IPS-20b (cell line): ENCODE results near the gene PRR7.

Experiments
- H3K27ac ChIP-seq: one replicate; pipeline ENCODE4 v1.5.1; 2013; ENCODE audit warnings: low read length
- H3K27me3 ChIP-seq: 2 replicates; pipeline ENCODE4 v1.6.1; 2013; ENCODE audit warnings: mild to moderate bottlenecking, low read length, inconsistent platforms; ENCODE audit not compliant: insufficient read depth
- H3K36me3 ChIP-seq: 2 replicates; pipeline ENCODE4 v1.6.1; 2013; ENCODE audit warnings: low read depth, mild to moderate bottlenecking, inconsistent platforms, low read length, moderate library complexity; ENCODE audit not compliant: insufficient read depth
- H3K4me1 ChIP-seq: 2 replicates; pipeline ENCODE4 v1.6.1; 2013; ENCODE audit warnings: mild to moderate bottlenecking, control low read depth, inconsistent platforms, low read length, moderate library complexity; ENCODE audit not compliant: insufficient read depth
- H3K4me3 ChIP-seq: 2 replicates; pipeline ENCODE4 v1.5.1; 2013; ENCODE audit warnings: mild to moderate bottlenecking, low read length, inconsistent platforms
- H3K9ac ChIP-seq: 2 replicates; pipeline ENCODE4 v1.6.1; 2013; ENCODE audit warnings: low read depth, mild to moderate bottlenecking, inconsistent platforms, low read length, moderate library complexity
- H3K9me3 ChIP-seq: 2 replicates; pipeline ENCODE4 v1.6.1; 2013; ENCODE audit warnings: mild to moderate bottlenecking, low read depth, low read length, inconsistent platforms; ENCODE audit not compliant: insufficient read depth

PRR7 gene

DNA sequence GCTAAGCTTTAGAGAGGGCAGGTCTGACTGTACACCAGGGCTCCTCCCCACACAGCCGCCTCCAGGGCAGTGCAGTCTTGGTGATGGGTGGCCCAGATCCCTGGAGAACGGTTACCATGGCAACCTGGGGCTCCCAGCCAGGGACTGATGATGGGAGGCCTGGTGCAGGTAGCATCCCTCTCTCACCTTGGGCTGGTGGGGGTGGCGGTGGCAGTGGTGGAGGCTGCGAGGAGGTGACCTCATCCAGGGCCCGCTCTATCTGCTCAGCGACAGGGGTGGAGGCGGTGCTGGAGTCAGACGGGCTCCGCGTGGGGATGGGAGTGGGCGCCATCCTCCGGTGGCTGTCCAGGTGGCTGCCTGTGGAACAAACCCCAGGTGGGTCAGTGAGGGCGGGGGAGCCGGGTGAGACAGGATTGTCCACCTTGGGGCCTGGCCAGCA is 12.3 kb downstream of the PRR7 start:
- no peak overlapping the region for H3K9ac ChIP-seq
- no peak overlapping the region for H3K27ac ChIP-seq
- H3K27me3 ChIP-seq, result peaks cover 2% of the 10 kb centered on the region; the same call in 1 of the 2 replicates
- H3K36me3 ChIP-seq, result peaks cover 68% of the 10 kb centered on the region
- no peak overlapping the region for H3K4me3 ChIP-seq
- peaks cover 5% of the 10 kb centered on the region; the same call in 1 of the 2 replicates for H3K4me1 ChIP-seq
- H3K9me3 ChIP-seq, result no peaks in the 10 kb centered on the region

GRCh38 chr5:177459357-177459756 is 12.7 kb downstream of the PRR7 start:
- no peak overlapping the region for H3K9ac ChIP-seq
- H3K27me3 ChIP-seq, result no peaks in the 10 kb centered on the region
- no peak overlapping the region for H3K27ac ChIP-seq
- H3K4me1 ChIP-seq, result peaks cover 5% of the 10 kb centered on the region; the same call in 1 of the 2 replicates
- no peak overlapping the region for H3K4me3 ChIP-seq
- H3K36me3 ChIP-seq, result peaks cover 68% of the 10 kb centered on the region
- H3K9me3 ChIP-seq, result no peaks in the 10 kb centered on the region

DNA sequence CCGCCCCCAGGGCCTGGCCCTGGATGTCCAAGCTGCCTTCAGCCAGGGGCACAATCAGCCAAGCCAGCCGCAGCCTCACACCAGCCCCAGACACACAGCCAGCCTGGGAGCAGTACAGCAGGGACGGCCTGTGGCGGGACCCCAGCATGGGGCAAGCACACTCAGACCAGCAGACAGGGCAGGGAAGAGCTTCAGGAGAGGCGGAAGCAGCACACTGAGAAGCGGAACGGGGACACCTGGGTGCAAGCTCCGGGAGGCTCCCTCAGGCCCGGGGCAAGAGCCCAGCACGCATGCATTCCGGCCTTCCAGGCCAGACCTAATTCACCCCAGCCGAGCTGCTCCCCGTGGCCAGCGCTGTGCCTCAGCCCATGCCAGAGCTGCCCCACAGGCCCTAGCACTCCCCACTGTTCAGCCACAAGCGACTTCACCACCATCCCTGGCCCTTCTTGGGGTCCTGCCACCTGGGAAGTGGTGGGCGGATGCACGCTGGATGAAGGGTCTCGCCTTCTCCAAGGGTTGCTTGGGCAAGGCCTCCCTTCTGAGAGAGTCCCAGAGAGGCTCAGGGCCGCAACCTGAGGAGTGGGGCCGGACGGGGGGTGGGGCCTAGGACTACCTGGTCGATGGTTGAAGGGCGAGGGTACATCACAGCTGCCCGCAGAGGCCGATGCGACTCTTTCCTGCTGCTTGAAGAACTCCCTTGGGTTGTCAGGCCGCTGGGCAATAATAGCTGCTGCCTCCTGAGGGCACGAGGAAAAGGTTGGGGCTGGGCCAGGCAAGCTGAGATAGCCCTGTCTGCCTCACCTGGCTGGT is 13.4 kb downstream of the PRR7 start:
- Histone ChIP-seq H3K9me3 (no peaks in the 10 kb centered on the region), H3K36me3 (peaks cover 69% of the 10 kb centered on the region), H3K4me3 (no peak overlapping the region), H3K27me3 (no peaks in the 10 kb centered on the region), H3K9ac (no peak overlapping the region), H3K27ac (no peak overlapping the region), H3K4me1 (peaks cover 5% of the 10 kb centered on the region; the same call in 1 of the 2 replicates)

- H3K4me3 ChIP-seq, result no peak overlapping the region
Measured at GRCh38 chr5:177462021-177462670, 15.5 kb downstream of the PRR7 start.

GRCh38 chr5:177465044-177465443 is 18.4 kb downstream of the PRR7 start:
- H3K36me3 ChIP-seq, result peaks cover 86% of the 10 kb centered on the region
- no peaks in the 10 kb centered on the region for H3K9me3 ChIP-seq
- no peak overlapping the region for H3K9ac ChIP-seq
- H3K4me3 ChIP-seq, result no peak overlapping the region
- H3K27me3 ChIP-seq, result no peaks in the 10 kb centered on the region
- peaks cover 8% of the 10 kb centered on the region for H3K4me1 ChIP-seq
- H3K27ac ChIP-seq, result no peak overlapping the region

More at GRCh38 chr5:177462021-177462670, 15.5 kb downstream of the PRR7 start:
- peaks cover 84% of the 10 kb centered on the region for H3K36me3 ChIP-seq
- H3K27me3 ChIP-seq, result no peaks in the 10 kb centered on the region
- no peak overlapping the region for H3K27ac ChIP-seq
- H3K9ac ChIP-seq, result no peak overlapping the region
- H3K9me3 ChIP-seq, result no peaks in the 10 kb centered on the region
- H3K4me1 ChIP-seq, result peaks cover 3% of the 10 kb centered on the region; the same call in 1 of the 2 replicates

GRCh38 chr5:177466861-177467260 is 20.2 kb downstream of the PRR7 start:
- Histone ChIP-seq H3K4me3 (no peak overlapping the region), H3K9ac (no peak overlapping the region), H3K9me3 (no peaks in the 10 kb centered on the region), H3K36me3 (peaks cover 88% of the 10 kb centered on the region), H3K27ac (no peak overlapping the region), H3K27me3 (no peaks in the 10 kb centered on the region), H3K4me1 (peaks cover 22% of the 10 kb centered on the region)

DNA sequence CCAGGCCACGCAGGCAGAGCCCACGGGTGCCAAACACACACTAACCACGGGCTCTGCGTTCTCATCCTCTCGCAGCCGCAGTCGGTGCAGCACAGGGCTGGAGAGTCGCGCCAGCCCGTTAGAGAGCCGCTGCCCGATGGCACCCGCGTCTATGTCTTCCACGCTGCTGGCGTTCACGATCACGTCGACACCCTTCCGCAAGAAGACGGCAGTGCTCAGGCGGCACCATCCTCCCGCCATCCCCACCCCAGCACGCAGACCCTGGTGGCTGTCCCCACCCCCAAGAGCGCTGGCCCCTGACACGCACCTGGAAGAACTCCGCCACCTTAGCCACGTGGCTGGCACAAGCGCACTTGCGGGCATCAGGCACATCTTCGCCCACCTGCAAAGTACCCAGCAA is 20.8 kb downstream of the PRR7 start:
- no peaks in the 10 kb centered on the region for H3K27me3 ChIP-seq
- no peak overlapping the region for H3K9ac ChIP-seq
- no peak overlapping the region for H3K27ac ChIP-seq
- peaks cover 25% of the 10 kb centered on the region for H3K4me1 ChIP-seq
- H3K36me3 ChIP-seq, result peaks cover 87% of the 10 kb centered on the region
- H3K9me3 ChIP-seq, result no peaks in the 10 kb centered on the region
- H3K4me3 ChIP-seq, result no peak overlapping the region

DNA sequence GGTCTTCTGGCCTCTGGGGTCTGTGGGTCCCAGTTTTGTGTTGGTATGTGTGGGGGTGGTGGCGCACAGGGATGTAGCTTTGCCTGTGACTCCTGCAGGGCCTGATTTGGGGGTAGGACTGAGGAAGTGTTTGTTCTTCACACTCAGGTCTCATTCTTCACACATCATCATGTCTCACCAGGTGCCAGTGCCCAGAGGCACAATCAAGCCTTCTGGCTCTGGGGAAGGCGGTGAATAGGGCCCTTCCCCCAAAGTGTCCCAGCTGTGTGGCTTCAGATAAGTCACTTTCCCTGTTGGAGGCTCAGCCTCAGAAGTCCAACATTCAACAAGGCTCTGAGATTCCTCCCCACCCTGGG is 21.7 kb downstream of the PRR7 start:
- H3K27ac ChIP-seq, result no peak overlapping the region
- no peak overlapping the region for H3K4me3 ChIP-seq
- no peaks in the 10 kb centered on the region for H3K9me3 ChIP-seq
- H3K9ac ChIP-seq, result no peak overlapping the region
- H3K27me3 ChIP-seq, result no peaks in the 10 kb centered on the region
- peaks cover 79% of the 10 kb centered on the region for H3K36me3 ChIP-seq
- H3K4me1 ChIP-seq, result peaks cover 25% of the 10 kb centered on the region

- H3K36me3 ChIP-seq, result peaks cover 73% of the 10 kb centered on the region
- no peaks in the 10 kb centered on the region for H3K27me3 ChIP-seq
- peak overlapping the region; percentile 64; the same call in 1 of the 2 replicates for H3K9ac ChIP-seq
- H3K27ac ChIP-seq, result peak overlapping the region; percentile 30
- H3K9me3 ChIP-seq, result no peaks in the 10 kb centered on the region
- H3K4me3 ChIP-seq, result no peak overlapping the region
- peaks cover 26% of the 10 kb centered on the region for H3K4me1 ChIP-seq
Measured at GRCh38 chr5:177468685-177469628, 22.3 kb downstream of the PRR7 start.

DNA sequence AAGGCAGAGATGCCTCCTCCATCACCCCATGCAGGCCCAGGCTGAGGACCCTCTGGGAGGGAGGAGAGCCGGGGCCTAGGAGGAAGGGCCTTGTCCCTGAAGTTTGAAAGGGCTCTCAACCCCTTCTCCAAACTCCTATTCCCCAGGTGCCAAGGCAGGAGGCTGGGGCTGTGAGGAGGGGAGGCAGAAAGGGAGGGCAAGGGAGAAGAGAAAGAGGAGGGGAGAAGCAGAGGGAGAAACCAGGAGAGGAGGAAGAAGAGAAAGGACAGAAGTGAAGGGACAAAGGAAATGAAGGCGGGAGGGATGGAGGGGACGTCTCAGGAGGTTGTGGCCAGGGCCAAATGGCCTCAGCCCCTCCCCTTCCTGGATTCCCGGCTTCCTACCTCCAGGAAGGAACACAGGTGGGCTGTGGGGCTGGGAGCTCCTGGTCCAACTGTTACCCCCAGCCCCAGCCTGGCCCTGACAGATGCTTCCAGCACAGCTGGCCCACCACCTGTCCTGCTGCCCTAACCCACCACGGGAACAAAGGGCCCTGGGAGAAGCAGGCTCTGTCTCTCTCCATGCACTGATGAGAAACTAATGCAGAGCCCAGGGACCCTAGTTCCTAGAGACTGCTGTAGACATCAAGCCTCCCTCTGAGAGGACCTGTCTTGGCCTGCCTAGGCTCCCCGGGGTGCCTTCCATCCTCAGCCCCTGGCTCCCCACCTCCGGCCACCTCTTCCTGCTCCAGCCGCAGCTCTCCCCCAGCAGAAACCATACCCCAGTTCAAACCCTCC is 23.3 kb downstream of the PRR7 start:
- Histone ChIP-seq H3K36me3 (peaks cover 73% of the 10 kb centered on the region), H3K4me3 (peak overlapping the region; percentile 96; the same call in 1 of the 2 replicates), H3K9me3 (no peaks in the 10 kb centered on the region), H3K4me1 (peaks cover 34% of the 10 kb centered on the region), H3K27me3 (no peaks in the 10 kb centered on the region), H3K27ac (peak overlapping the region; percentile 46), H3K9ac (peak overlapping the region; percentile 64; the same call in 1 of the 2 replicates)
